GM12878 (cell line): ENCODE measurements around the gene WDR31. TPM values are rescaled to one million over a fixed set of nuclear protein-coding genes. Genes with fewer than 3 reads are reported as not detected.

Experiments
- ATF7 ChIP-seq: fragments of 450-650 bp; IDR thresholded peaks from 2 replicates; pipeline ENCODE4 v1.6.1; 2016; ENCODE audit warnings: low read depth, mild to moderate bottlenecking
- BACH1 ChIP-seq: fragments of 450-650 bp; IDR thresholded peaks from 2 replicates; pipeline ENCODE4 v1.6.1; 2017; ENCODE audit warnings: mild to moderate bottlenecking, borderline replicate concordance
- CREM ChIP-seq: IDR thresholded peaks from 2 replicates; pipeline ENCODE4 v1.6.1; 2014; ENCODE audit warnings: antibody characterized with exemption, low read depth
- MTA2 ChIP-seq: fragments of 450-650 bp; IDR thresholded peaks from 2 replicates; pipeline ENCODE4 v1.6.1; 2016; ENCODE audit warnings: low read depth, mild to moderate bottlenecking, moderate library complexity
- NFYB ChIP-seq: IDR thresholded peaks from 2 replicates; pipeline ENCODE4 v1.6.1; 2011; ENCODE audit warnings: low read depth, mild to moderate bottlenecking, low read length, improper control_type of control experiment, moderate library complexity; ENCODE audit not compliant: insufficient read depth
- RAD51 ChIP-seq: fragments of 450-650 bp; IDR thresholded peaks from 2 replicates; pipeline ENCODE4 v1.6.1; 2016; ENCODE audit warnings: moderate library complexity, mild to moderate bottlenecking, inconsistent platforms
- RCOR1 ChIP-seq: conservative IDR thresholded peaks from 2 replicates; pipeline ENCODE4 v1.6.1; 2012; ENCODE audit warnings: low read depth, low read length, improper control_type of control experiment
- RFX5 ChIP-seq: IDR thresholded peaks from 2 replicates; pipeline ENCODE4 v1.6.1; 2011; ENCODE audit warnings: low read depth, low read length, improper control_type of control experiment
- SIN3A ChIP-seq: IDR thresholded peaks from 2 replicates; pipeline ENCODE4 v1.6.1; 2012; ENCODE audit warnings: low read depth, low read length, improper control_type of control experiment
- SMC3 ChIP-seq: IDR thresholded peaks from 2 replicates; pipeline ENCODE4 v1.6.1; 2011; ENCODE audit warnings: low read length, improper control_type of control experiment, borderline replicate concordance
- SREBF1 ChIP-seq: IDR thresholded peaks from 2 replicates; pipeline ENCODE4 v1.6.1; 2012; ENCODE audit warnings: mild to moderate bottlenecking, low read length
- SUPT20H ChIP-seq: IDR thresholded peaks from 2 replicates; pipeline ENCODE4 v1.6.1; 2011; ENCODE audit warnings: low read depth, mild to moderate bottlenecking, low read length, moderate library complexity, borderline replicate concordance; ENCODE audit not compliant: control insufficient read depth
- ZNF622 ChIP-seq: fragments of 450-650 bp; IDR thresholded peaks from 2 replicates; pipeline ENCODE4 v1.6.1; 2017; ENCODE audit warnings: mild to moderate bottlenecking, inconsistent platforms
- polyA plus RNA-seq, 11 experiments: library from polyadenylated mRNA; depleted of rRNA in 4 of 11; unstranded in 6 of 11; stranded (reverse) in 5 of 11; fragments of >200 nt; fragmentation: Nextera tagmentation in 4 of 11; fragmentation: Illumina TruSeq in 1 of 11; extraction: Ambion mirVana in 4 of 11; extraction: Trizol in 1 of 11; gene quantifications; 1 replicate in 1 of 11; 2 replicates in 10 of 11; pipeline versions ENCODE4 v1.2.1 to v1.2.3, GENCODE V29; 2011 to 2016; ENCODE audit warnings: inconsistent platforms in 2 of 11, missing spikeins in 2 of 11, low read depth in 1 of 11
- total RNA-seq, 4 experiments: library from RNA; depleted of rRNA in 3 of 4; stranded (reverse); fragments of >200 nt in 3 of 4; fragmentation: Illumina TruSeq in 1 of 4; extraction: Trizol in 1 of 4; gene quantifications; 2 replicates each; pipeline versions ENCODE4 v1.2.1 to v1.2.3, GENCODE V29; 2013 to 2021
- TF ChIP-seq, protein P1 (sequence below): fragments of 150-350 bp; IDR thresholded peaks from 2 replicates; pipeline ENCODE4 v1.6.1; 2014; ENCODE audit warnings: mild to moderate bottlenecking, low read depth, low read length
- TF ChIP-seq, protein P2 (sequence below): IDR thresholded peaks from 2 replicates; pipeline ENCODE4 v1.6.1; 2012; ENCODE audit warnings: improper control_type of control experiment, low read depth, low read length; ENCODE audit not compliant: insufficient replicate concordance
- TF ChIP-seq, protein P3 (sequence below): fragments of 450-650 bp; IDR thresholded peaks from 2 replicates; pipeline ENCODE4 v1.6.1; 2018; ENCODE audit warnings: borderline replicate concordance, mild to moderate bottlenecking; ENCODE audit not compliant: partially characterized antibody
- TF ChIP-seq, protein P4 (sequence below): IDR thresholded peaks from 2 replicates; pipeline ENCODE4 v1.6.1; 2011; ENCODE audit warnings: low read depth, mild to moderate bottlenecking, low read length, moderate library complexity, borderline replicate concordance; ENCODE audit errors: extremely low read depth

The WDR31 gene
- total and polyA plus RNA-seq, 10 of the 15 experiments (the other 5 are each of a cell fraction or from before 2014, with no cell fraction given): 0.26 to 1.7 (median 0.79) TPM

DNA sequence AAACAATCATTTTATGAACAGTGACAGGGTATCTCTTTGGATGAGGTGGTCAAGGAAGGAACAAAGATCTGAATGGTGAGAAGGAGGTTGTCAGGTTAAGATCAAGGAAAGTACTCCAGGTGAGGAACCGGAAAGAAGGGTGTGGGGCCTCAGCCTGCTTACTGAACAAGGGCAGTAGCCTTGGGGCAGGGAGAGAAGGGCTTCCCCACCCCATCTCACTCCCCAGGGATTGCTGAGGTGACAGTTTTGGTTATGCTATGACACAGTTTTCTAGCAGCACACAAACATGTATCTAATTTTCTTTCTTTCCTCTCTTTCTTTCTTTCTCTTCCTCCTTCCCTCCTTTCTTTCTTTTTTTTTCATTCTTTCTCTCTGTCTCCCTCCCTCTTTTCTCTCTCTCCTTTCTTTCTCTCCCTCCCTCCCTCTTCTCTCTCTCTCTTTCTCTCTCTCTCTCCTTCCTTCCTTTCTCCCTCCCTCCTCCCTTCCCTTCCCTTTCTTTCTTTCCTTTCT lies 40.8 kb upstream of the WDR31 start (continued):
- peak; percentile 83 for TF ChIP-seq ATF7
- TF ChIP-seq, protein P1, sequence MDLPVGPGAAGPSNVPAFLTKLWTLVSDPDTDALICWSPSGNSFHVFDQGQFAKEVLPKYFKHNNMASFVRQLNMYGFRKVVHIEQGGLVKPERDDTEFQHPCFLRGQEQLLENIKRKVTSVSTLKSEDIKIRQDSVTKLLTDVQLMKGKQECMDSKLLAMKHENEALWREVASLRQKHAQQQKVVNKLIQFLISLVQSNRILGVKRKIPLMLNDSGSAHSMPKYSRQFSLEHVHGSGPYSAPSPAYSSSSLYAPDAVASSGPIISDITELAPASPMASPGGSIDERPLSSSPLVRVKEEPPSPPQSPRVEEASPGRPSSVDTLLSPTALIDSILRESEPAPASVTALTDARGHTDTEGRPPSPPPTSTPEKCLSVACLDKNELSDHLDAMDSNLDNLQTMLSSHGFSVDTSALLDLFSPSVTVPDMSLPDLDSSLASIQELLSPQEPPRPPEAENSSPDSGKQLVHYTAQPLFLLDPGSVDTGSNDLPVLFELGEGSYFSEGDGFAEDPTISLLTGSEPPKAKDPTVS: no peak
- peak; percentile 61; the same call in 1 of the 2 replicates for TF ChIP-seq BACH1
- no peak for TF ChIP-seq SMC3
- TF ChIP-seq SIN3A: no peak
- no peak for TF ChIP-seq SUPT20H
- no peak for TF ChIP-seq NFYB
- TF ChIP-seq RFX5: no peak
- TF ChIP-seq, protein P2, sequence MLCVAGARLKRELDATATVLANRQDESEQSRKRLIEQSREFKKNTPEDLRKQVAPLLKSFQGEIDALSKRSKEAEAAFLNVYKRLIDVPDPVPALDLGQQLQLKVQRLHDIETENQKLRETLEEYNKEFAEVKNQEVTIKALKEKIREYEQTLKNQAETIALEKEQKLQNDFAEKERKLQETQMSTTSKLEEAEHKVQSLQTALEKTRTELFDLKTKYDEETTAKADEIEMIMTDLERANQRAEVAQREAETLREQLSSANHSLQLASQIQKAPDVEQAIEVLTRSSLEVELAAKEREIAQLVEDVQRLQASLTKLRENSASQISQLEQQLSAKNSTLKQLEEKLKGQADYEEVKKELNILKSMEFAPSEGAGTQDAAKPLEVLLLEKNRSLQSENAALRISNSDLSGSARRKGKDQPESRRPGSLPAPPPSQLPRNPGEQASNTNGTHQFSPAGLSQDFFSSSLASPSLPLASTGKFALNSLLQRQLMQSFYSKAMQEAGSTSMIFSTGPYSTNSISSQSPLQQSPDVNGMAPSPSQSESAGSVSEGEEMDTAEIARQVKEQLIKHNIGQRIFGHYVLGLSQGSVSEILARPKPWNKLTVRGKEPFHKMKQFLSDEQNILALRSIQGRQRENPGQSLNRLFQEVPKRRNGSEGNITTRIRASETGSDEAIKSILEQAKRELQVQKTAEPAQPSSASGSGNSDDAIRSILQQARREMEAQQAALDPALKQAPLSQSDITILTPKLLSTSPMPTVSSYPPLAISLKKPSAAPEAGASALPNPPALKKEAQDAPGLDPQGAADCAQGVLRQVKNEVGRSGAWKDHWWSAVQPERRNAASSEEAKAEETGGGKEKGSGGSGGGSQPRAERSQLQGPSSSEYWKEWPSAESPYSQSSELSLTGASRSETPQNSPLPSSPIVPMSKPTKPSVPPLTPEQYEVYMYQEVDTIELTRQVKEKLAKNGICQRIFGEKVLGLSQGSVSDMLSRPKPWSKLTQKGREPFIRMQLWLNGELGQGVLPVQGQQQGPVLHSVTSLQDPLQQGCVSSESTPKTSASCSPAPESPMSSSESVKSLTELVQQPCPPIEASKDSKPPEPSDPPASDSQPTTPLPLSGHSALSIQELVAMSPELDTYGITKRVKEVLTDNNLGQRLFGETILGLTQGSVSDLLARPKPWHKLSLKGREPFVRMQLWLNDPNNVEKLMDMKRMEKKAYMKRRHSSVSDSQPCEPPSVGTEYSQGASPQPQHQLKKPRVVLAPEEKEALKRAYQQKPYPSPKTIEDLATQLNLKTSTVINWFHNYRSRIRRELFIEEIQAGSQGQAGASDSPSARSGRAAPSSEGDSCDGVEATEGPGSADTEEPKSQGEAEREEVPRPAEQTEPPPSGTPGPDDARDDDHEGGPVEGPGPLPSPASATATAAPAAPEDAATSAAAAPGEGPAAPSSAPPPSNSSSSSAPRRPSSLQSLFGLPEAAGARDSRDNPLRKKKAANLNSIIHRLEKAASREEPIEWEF: no peak
- TF ChIP-seq, protein P3, sequence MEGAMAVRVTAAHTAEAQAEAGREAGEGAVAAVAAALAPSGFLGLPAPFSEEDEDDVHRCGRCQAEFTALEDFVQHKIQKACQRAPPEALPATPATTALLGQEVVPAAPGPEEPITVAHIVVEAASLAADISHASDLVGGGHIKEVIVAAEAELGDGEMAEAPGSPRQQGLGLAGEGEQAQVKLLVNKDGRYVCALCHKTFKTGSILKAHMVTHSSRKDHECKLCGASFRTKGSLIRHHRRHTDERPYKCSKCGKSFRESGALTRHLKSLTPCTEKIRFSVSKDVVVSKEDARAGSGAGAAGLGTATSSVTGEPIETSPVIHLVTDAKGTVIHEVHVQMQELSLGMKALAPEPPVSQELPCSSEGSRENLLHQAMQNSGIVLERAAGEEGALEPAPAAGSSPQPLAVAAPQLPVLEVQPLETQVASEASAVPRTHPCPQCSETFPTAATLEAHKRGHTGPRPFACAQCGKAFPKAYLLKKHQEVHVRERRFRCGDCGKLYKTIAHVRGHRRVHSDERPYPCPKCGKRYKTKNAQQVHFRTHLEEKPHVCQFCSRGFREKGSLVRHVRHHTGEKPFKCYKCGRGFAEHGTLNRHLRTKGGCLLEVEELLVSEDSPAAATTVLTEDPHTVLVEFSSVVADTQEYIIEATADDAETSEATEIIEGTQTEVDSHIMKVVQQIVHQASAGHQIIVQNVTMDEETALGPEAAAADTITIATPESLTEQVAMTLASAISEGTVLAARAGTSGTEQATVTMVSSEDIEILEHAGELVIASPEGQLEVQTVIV: no peak
- peak; percentile 70; the same call in 1 of the 2 replicates for TF ChIP-seq CREM
- 0 out of 2 replicates have a peak, but pooled peaks have one; percentile 12 for TF ChIP-seq RAD51
- no peak for TF ChIP-seq ZNF622
- TF ChIP-seq SREBF1: no peak
- peak; percentile 95 for TF ChIP-seq MTA2
- no peak for TF ChIP-seq RCOR1
- TF ChIP-seq, protein P4, sequence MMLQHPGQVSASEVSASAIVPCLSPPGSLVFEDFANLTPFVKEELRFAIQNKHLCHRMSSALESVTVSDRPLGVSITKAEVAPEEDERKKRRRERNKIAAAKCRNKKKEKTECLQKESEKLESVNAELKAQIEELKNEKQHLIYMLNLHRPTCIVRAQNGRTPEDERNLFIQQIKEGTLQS: no peak
